Stimulated activated CD4-positive, alpha-beta T cell treated with anti-CD3 and anti-CD28 coated beads, TNF-alpha, amount 100 ng/mL, for 48 hours (primary cell): ENCODE results near the gene CHST12.
"Not testable (repeated sequence)": the region's sequence is repeated elsewhere in the genome, so short reads cannot be mapped to it uniquely, and the experiment has no call there.

Source experiments
- DNase-seq, 3 donors: peaks; one replicate each; pipeline ENCODE4 v3.0.0-alpha.2; 2020; ENCODE audit warnings: low read depth in 3 of 3

CHST12 gene

DNA sequence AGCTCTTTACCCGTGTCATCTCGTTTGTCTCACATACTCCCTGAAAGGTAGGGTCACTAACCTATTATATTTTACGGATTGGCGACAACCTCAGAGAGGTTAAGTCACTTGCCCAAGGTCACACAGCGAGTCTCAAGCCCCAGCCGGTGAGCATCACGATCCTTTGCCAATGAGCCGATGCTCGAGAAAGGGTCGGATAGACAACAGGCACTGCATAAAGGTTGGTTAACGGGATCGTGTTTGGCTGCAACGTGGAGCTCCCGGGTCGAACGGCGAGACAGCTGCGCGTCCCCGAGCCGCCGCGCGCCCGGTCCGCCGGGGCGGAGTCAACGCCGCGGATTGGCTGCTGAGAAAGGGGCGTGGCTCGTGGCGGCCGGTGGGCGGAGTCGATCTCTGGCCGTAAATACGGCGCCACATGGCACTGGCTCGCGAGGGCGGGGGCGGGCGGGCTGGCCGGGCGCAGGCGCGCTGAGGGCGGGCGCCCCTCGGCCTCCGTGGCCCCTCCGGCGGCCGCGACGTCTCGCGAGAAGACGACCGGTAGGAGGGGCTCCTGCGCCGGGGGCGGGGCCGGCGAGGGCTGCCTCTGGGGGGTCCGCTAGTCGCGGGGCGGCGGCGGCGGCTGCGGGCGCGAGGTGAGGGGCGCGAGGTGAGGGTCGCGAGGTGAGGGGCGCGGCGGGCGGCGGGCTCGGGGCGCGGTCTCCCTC is at the start of gene CHST12:
Gene CHST12 (plus strand): TSS at position 598 of the 704 bp plus-strand sequence. CDS start 29,029 bp downstream, outside the sequence.
- DNase-seq, result peak; percentile 89 to 93 (median 90)

DNA sequence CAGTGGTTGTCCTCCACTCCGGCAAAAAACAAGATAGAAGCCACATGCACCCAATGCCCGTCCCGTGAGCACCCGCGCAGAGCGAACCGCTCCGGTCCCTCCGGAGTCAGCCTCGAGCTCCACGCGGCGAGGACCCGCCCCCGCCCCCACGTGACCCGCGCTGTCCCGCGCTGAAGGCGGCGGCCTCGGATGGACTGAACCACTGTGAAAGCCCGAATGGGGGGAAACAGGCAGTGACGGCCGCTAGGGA is 49.5 kb upstream of the CHST12 start:
- peak; percentile 81 to 88 (median 83) for DNase-seq

DNA sequence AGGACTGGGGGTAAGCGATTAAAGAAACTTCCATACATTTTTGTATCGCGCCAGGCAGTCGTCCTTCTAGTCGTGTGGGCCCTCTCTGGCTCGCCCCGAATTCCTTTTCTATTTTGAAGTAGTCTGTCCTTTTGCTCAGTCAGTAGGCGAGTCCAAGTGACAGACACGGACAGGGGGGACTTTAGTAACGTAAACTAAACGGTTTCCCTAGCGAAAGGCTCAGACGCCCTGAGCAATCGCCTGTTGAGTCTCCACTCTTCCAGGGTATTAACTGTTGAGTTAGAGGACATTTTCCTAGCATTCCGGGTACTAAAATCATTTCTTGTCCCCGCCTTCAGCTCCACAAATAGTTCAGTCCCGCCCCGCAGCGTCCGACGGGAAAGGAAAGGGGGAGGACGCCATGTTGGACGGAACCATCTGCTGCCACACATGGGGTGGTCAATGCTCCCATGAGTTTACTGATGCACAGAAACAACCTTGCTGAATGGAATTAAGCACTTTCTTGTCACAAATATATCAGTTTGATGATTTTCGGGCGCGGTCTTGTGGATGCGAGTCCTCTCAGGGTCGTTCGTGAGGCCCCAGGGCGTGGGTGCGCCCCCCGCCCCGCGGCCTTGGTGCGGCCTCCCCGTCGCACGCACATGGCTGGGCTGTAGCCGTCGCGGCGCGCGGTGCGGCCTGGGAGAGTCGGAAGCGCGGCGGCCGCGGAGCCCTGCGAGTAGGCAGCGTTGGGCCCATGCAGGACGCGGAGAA is 49.0 kb upstream of the CHST12 start, which contains the start of gene EIF3B:
Gene EIF3B (plus strand): TSS at position 642 of the 753 bp plus-strand sequence. CDS start 95 bp downstream, at position 737.
- peak; percentile 80 to 84 (median 80) for DNase-seq

GRCh38 chr7:2354939-2355704 is 48.3 kb upstream of the CHST12 start:
- DNase-seq, result peak in 1 of 3 donors; percentile 11

- DNase-seq, result no peak
These were observed 47.8 kb upstream of the CHST12 start for GRCh38 chr7:2355705-2356008.

DNA sequence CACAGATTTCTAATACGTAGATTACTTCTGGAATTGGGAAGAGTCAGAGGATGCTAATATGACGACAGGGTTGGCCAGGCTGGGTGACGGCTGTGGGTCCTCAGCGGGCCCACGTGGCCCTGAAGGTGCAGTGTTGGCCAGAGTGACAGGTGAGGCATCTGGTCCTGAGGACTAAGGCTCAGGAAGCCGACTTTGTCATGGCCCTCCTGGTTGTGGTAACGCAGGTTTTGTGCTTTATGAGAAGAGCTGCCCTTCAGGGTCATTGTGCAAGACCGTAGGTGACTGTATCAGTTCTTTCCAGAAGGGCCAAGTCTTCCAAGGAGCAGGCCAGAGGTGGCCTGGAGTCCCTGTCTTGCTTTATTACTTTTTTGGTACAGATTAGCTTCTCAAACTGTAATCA is 46.2 kb upstream of the CHST12 start:
- DNase-seq, result no peak

DNA sequence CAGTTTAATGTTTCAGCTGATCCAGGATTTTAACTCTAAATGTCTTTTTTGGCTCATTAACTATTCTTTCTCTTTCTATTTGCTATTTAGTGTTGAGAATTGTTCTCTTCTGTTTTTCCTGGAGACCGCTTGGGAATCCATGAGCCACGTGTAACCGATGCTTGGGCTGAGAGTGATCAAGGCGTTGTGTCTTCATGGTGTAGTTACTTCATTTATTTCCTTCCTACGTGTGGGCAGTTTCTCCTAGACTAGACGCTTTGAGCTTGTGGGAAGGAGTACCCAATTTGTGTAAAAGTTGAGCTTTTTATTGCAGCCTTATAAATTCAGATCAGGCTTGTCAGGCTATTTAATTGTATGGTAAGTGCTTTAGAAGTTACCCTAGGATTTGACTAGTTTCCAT is 45.8 kb upstream of the CHST12 start:
- DNase-seq, result no peak

GRCh38 chr7:2358968-2359527 is 44.4 kb upstream of the CHST12 start:
- DNase-seq, result no peak

DNA sequence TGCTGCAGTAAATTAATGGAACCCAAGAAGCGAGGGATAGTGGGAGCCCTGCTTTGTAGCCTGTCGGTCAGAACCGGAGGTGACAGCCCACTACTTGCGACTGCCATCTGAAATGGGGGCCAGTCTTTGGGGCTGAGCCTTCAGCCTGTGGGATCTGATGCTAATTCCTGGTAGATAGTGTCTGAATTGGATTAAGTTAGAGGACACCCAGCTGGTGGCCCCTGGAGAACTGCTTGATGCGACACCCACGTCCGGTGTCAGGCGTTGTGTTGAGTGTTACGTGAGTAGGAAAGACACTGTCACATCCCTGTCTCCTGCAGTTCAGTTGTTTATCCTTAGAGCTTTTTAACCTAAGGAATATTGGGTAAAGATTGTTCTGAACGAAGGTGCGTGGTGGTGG is 43.8 kb upstream of the CHST12 start:
- DNase-seq, result no peak

- DNase-seq, result no peak
These were observed 42.6 kb upstream of the CHST12 start for GRCh38 chr7:2360796-2361195.

DNA sequence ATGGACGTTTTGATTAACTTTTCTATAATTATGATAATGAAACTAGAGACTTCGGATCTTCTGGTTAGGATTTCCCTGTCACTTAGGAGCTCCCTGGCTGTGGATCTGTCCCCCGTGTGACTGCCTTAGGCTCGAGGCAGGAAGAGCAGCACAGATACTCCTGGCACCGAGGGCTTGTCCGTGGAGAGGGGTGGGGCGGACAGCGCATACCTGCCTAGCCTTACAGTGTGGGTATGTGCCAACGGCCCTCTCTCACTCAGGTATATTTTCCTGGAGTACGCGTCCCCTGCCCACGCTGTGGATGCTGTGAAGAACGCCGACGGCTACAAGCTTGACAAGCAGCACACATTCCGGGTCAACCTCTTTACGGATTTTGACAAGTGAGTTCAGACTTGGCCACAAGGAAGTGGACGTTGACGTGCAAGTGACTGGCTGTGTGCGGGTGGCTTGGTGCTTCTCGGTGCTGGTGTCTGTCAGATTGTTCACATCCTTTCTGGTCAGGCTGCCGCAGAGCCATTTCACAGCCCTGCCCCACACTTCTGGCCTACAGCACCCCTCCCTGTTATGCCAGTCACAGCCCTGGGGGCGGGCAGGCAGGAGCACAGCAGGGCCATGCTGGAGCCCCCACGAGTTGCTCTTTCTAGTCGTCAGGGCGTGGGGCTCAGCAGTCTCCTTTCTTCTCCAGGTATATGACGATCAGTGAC is 40.9 kb upstream of the CHST12 start:
- DNase-seq, result no peak

GRCh38 chr7:2369139-2369538 is 34.3 kb upstream of the CHST12 start:
- no peak for DNase-seq

- no peak for DNase-seq
These were observed 32.1 kb upstream of the CHST12 start for GRCh38 chr7:2371329-2371728.

DNA sequence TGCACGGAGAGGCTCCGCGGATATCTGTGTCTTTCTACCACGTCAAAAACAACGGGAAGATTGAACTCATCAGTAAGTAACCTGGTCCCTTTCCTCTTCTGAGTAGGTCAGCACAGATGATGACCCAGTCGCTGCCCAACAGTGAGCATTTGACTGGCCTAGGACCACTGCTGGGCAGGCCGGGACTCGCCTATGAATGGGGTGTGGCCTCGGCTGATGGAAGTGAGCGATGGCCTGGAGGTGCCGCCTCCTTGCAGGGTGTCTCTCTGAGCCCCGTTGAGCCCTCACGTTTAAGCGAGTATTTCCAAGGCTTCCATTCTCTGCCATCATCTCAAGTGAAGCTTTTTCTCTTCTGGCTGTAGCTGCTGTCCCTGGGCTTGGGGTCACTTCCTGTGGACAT is 30.7 kb upstream of the CHST12 start:
- DNase-seq, result no peak

DNA sequence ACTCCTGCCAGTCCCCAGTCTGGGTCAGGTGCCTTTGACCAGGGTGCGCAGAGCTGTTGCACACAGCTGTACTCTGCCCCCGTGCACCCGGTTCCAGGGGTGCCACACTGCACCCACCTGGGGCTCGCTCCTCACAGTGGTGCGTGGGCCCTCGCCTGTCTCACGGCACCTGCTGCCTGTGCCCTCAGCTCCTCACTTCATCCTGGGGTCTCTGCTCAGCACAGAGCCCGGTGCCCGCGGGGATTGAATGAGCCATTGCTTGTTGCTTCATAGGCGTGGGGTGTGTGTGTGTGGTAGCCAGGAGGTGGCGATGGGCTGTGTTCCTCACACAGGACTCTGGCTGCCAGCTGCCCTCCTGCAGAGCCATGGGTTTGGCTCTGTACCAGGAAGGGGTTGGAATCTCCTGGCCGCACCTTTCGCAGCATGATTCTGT is 30.3 kb upstream of the CHST12 start:
- DNase-seq, result no peak

GRCh38 chr7:2373646-2374045 is 29.8 kb upstream of the CHST12 start:
- no peak for DNase-seq

DNA sequence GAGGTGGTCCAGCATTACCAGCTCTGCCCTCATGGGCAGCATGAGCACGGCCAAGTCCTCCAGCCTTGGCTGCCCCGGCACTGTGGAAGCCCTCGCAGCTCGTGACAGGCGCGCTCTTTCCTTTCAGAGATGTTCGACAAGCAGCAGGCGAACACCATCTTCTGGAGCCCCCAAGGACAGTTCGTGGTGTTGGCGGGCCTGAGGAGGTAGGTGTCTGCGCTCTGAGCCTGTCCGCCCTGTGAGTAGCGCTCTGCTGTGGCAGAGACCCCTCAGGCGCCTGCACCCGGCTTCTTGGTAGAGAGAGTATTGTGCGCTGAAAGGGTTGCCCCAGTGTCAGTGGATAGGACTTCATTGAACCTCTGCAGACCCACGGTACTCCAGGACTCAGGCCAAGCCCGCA is 29.0 kb upstream of the CHST12 start:
- DNase-seq, result no peak

- DNase-seq, result no peak
These were observed 28.3 kb upstream of the CHST12 start for GRCh38 chr7:2374830-2375728.

GRCh38 chr7:2376351-2377154 is 26.9 kb upstream of the CHST12 start:
- no peak for DNase-seq

- not testable (repeated sequence) for DNase-seq
These were observed 25.9 kb upstream of the CHST12 start for GRCh38 chr7:2377492-2377891.
